ENCODE results near the gene ATG7. TPM values are rescaled to one million over a fixed set of nuclear protein-coding genes. Genes with fewer than 3 reads are reported as not detected.

ATG7 gene
- total RNA-seq, 1 donor from 2014 or later = 51.7 TPM

DNA sequence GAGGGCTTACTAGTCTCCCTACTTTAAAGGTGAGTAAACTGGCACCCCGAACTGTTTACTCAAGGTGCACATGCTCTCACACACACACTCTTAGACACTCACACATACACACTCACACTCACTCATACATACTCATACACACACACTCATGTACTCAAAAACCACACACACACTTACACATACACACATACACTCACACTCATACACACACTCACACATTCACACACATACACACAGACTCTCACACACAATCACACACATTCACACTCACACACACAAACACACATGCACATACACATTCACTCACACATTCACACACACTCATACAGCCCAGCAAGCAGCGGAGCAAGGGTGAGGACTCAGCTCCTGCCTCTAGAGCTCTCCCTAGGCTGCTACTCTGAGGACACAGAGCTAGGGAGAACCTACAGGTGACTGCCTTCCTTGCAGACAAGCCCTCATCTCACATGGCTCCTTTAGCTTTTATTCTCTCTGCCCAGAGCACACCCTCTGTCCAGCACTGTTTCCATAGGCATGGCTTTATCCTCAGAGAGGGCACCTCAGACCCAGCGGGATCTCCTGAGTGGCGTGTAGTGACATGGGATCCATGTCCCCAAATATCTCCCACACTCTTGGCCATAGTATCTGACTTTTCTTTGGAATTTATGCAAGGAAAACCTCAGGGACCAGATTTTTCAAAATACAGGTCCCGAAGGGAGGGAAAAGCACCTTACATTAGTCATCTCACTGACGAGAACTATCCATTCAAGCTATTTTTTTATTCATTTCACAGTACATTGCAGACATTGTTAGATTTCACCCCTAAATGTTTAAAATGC, 26.2 kb upstream of the ATG7 start:
- Mint-ChIP-seq H3K4me1 (no peaks in the 10 kb centered on the region), H3K9me3 (no peaks in the 10 kb centered on the region), H3K36me3 (ENCODE audit: low read depth) (no peaks in the 10 kb centered on the region), H3K4me3 (no peak overlapping the region), H3K27me3 (peaks cover 7% of the 10 kb centered on the region), H3K27ac (no peak overlapping the region)
- POLR2A ChIA-PET = no interaction called here
- CTCF ChIA-PET = interaction anchor here (1.5 kb wide), 1 partner anchor 10 kb away, joined by 4 read pairs; no protein-coding TSS in a partner anchor
- intact Hi-C loops (cut with micrococcal nuclease) = no loop called here
- DNase-seq (no peak), ATAC-seq (ENCODE audit: low read depth) (no peak)
- TF ChIP-seq, protein P1, sequence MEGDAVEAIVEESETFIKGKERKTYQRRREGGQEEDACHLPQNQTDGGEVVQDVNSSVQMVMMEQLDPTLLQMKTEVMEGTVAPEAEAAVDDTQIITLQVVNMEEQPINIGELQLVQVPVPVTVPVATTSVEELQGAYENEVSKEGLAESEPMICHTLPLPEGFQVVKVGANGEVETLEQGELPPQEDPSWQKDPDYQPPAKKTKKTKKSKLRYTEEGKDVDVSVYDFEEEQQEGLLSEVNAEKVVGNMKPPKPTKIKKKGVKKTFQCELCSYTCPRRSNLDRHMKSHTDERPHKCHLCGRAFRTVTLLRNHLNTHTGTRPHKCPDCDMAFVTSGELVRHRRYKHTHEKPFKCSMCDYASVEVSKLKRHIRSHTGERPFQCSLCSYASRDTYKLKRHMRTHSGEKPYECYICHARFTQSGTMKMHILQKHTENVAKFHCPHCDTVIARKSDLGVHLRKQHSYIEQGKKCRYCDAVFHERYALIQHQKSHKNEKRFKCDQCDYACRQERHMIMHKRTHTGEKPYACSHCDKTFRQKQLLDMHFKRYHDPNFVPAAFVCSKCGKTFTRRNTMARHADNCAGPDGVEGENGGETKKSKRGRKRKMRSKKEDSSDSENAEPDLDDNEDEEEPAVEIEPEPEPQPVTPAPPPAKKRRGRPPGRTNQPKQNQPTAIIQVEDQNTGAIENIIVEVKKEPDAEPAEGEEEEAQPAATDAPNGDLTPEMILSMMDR (IDR thresholded peaks at IDR 0.05) = no peak

DNA sequence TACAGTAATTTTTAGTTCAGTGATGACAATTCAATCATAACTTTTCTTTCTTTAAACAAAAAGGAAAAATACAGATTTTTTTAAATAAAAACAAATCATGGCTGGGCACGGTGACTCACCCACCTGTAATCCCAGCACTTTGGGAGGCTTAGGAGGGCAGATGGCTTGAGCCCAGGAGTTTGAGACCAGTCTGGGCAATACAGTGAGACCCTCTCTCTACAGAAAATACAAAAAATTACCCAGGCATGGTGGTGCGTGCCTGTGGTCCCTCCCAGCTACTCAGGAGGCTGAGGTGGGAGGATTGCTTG, 25.6 kb upstream of the ATG7 start:
- intact Hi-C loops (cut with micrococcal nuclease) = no loop called here
- ChIA-PET POLR2A (no interaction called here), CTCF (no interaction called here)
- TF ChIP-seq, protein P1 (IDR thresholded peaks at IDR 0.05) = no peak
- DNase-seq = no peak
- no peak for ATAC-seq (ENCODE audit: low read depth)
- Mint-ChIP-seq H3K27me3 (peaks cover 7% of the 10 kb centered on the region), H3K36me3 (ENCODE audit: low read depth) (no peaks in the 10 kb centered on the region), H3K27ac (no peak overlapping the region), H3K4me3 (no peak overlapping the region), H3K4me1 (no peaks in the 10 kb centered on the region), H3K9me3 (no peaks in the 10 kb centered on the region)

DNA sequence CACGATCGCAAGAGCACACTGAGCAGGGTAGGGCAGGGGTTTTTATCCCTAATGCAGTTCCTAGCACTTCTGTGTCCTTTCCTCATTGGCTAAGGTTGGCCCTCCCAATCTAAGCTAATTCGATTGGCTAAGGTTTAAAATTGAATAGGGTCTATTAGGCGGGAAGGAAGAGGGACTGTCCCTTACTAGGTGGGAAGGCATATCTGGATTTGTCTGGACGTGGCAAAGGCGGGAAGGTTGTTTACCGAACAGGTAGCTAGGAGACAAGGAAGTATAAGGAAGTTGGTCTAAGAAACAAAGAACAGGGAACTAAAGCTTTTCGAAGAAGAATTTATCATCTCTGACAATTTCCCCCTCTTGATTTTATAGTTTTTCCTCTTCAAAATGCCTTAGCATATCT, 24.8 kb upstream of the ATG7 start:
- ATAC-seq (ENCODE audit: low read depth) (no peak), DNase-seq (no peak)
- ChIA-PET POLR2A (no interaction called here), CTCF (interaction anchor here (1.5 kb wide), 1 partner anchor 87 kb away, joined by 4 read pairs; no protein-coding TSS in a partner anchor)
- Mint-ChIP-seq H3K4me1 (no peaks in the 10 kb centered on the region), H3K27me3 (peaks cover 10% of the 10 kb centered on the region), H3K9me3 (no peaks in the 10 kb centered on the region), H3K36me3 (ENCODE audit: low read depth) (no peaks in the 10 kb centered on the region), H3K27ac (no peak overlapping the region), H3K4me3 (no peak overlapping the region)
- TF ChIP-seq, protein P1 (IDR thresholded peaks at IDR 0.05) = no peak
- intact Hi-C loops (cut with micrococcal nuclease) = no loop called here

DNA sequence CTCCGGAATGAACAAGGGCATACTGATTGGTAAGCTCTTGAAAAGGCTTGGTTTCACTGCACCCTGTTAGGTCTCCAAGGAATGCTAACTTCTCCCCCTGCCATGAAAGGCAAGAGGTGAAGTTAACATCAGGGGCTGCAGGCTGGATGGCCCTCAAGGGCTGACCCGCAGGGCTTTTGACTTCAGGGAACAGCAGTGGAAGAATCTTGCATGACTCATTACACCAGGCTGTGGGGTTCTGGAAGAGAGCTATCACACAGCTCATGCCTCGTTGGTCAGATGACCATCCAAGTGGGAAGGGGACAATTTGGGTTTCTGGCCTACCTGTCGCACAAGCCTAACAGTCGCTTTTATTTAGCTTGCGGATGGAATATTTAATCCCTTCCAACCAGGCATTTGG, 23.6 kb upstream of the ATG7 start:
- intact Hi-C loops (cut with micrococcal nuclease) = no loop called here
- H3K4me1 Mint-ChIP-seq = no peaks in the 10 kb centered on the region
- no peak overlapping the region for H3K27ac Mint-ChIP-seq
- no peaks in the 10 kb centered on the region for H3K9me3 Mint-ChIP-seq
- H3K36me3 Mint-ChIP-seq (ENCODE audit: low read depth) = no peaks in the 10 kb centered on the region
- no peak for DNase-seq
- no peak for ATAC-seq (ENCODE audit: low read depth)
- TF ChIP-seq, protein P1 (IDR thresholded peaks at IDR 0.05) = no peak
- ChIA-PET CTCF (interaction anchor here (1.5 to 1.7 kb wide), 2 partner anchors 12 to 86 kb away, joined by 4 to 5 read pairs; no protein-coding TSS in a partner anchor), POLR2A (interaction anchor here (0.6 kb wide), 1 partner anchor 1247 kb away, joined by 10 read pairs; no protein-coding TSS in a partner anchor)
- H3K27me3 Mint-ChIP-seq = peaks cover 13% of the 10 kb centered on the region
- no peak overlapping the region for H3K4me3 Mint-ChIP-seq

DNA sequence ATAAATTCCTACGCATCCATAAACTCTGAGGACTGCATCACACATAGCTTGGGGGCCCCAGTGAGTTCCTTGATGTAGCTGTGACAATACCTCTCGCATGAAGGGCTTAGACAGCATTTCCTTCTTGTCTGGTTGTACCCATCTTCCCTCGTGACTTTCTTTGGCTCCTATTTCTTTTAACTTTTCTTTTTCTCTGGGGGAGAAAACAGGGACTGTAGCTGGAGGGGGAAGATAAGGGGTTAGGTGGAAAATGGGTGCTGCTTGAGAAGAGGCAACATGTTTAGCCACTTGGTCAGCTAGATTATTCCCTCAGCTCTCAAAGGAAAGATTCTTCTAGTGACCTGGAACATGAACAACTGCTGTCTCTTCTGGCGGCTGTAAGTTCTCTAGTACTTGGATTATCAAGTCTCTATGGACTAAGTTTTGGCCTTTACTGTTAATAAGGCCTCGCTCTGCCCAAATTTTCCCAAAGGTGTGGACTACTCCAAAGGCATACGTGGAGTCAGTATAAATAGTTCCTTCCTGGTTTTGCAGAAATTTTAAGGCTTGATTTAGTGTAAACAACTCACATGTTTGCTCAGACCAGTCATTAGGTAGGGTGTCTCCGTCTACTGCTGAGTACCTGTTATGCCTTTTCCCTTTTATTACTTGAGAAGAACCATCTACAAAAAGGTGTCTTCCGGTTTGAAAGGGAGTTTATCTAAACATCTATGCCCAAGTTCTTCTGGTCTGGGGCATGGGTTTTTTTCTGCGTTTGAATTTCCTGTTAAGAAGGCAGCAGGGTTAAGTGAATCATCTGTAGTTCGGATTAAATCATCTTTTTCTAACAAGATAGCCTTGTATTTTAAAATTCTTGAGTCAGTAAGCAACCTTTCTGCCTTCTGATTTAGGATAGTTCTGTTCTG, 21.0 kb upstream of the ATG7 start:
- CTCF ChIA-PET = interaction anchor here (0.8 kb wide), 1 partner anchor 13 kb away, joined by 3 read pairs; no protein-coding TSS in a partner anchor
- Mint-ChIP-seq H3K27ac (no peak overlapping the region), H3K27me3 (peaks cover 18% of the 10 kb centered on the region), H3K4me3 (no peak overlapping the region), H3K36me3 (ENCODE audit: low read depth) (no peaks in the 10 kb centered on the region), H3K9me3 (no peaks in the 10 kb centered on the region), H3K4me1 (no peaks in the 10 kb centered on the region)
- ATAC-seq (ENCODE audit: low read depth) = no peak
- TF ChIP-seq, protein P1 (IDR thresholded peaks at IDR 0.05) = no peak
- DNase-seq = no peak
- intact Hi-C loops (cut with micrococcal nuclease) = no loop called here
- POLR2A ChIA-PET = no interaction called here

All from activated B cell treated with CpG ODN at 0.5 μM for 24 hours (primary cell).